Adipocyte (in vitro differentiated cells): Measurements from ENCODE around the gene UROS.
A peak's percentile ranks its signal among the peaks of the same experiment; 100 is the strongest.

Experiments
- DNase-seq: peaks from one replicate; pipeline ENCODE4 v3.0.0-alpha.2; 2015; ENCODE audit warnings: low read depth
- H3K27me3 ChIP-seq: replicated peaks from 2 replicates; pipeline ENCODE4 v1.7.0; 2013; ENCODE audit warnings: mild to moderate bottlenecking, low read length, moderate library complexity; ENCODE audit not compliant: control insufficient read depth, insufficient read depth
- H3K36me3 ChIP-seq: 2 replicates; pipeline ENCODE4 v1.7.0; 2013; ENCODE audit warnings: low read length, mild to moderate bottlenecking, moderate library complexity; ENCODE audit not compliant: control insufficient read depth, insufficient read depth, severe bottlenecking
- H3K4me1 ChIP-seq: 2 replicates; pipeline ENCODE4 v1.7.0; 2013; ENCODE audit warnings: mild to moderate bottlenecking, low read length, moderate library complexity; ENCODE audit not compliant: control insufficient read depth, insufficient read depth
- H3K4me3 ChIP-seq: 2 replicates; pipeline ENCODE4 v1.7.0; 2013; ENCODE audit warnings: mild to moderate bottlenecking, low read length, moderate library complexity
- H3K9ac ChIP-seq: 2 replicates; pipeline ENCODE4 v1.7.0; 2013; ENCODE audit warnings: mild to moderate bottlenecking, low read length, moderate library complexity
- H3K9me3 ChIP-seq: 2 replicates; pipeline ENCODE4 v1.7.0; 2013; ENCODE audit warnings: mild to moderate bottlenecking, low read length, moderate library complexity; ENCODE audit not compliant: control insufficient read depth

Gene UROS

DNA sequence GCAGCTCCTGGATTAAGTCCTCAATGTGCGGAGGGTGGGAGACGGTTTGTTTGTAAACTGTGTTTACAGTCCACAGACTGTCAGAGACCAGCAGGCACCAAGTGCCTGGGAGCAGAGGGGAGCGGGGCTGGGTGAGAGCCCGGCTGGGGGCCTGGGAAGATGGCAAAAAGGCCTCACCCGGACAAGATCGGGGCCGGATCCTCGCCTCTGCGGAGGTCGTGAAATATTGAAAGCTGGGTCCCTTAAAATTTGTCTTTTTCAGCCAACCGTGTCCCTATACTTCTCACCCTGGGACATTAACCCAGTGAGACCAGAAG is 50.2 kb downstream of the UROS start:
- peaks cover 7% of the 10 kb centered on the region for H3K4me1 ChIP-seq
- H3K27me3 ChIP-seq, result no peaks in the 10 kb centered on the region
- no peaks in the 10 kb centered on the region for H3K36me3 ChIP-seq
- no peak overlapping the region for H3K4me3 ChIP-seq
- DNase-seq, result no peak
- no peak overlapping the region for H3K9ac ChIP-seq
- H3K9me3 ChIP-seq, result no peaks in the 10 kb centered on the region

GRCh38 chr10:125772112-125772863 is 50.8 kb downstream of the UROS start:
- DNase-seq, result no peak
- Histone ChIP-seq H3K9me3 (no peaks in the 10 kb centered on the region), H3K4me3 (no peak overlapping the region), H3K4me1 (peaks cover 7% of the 10 kb centered on the region), H3K36me3 (no peaks in the 10 kb centered on the region), H3K27me3 (no peaks in the 10 kb centered on the region), H3K9ac (no peak overlapping the region)

DNA sequence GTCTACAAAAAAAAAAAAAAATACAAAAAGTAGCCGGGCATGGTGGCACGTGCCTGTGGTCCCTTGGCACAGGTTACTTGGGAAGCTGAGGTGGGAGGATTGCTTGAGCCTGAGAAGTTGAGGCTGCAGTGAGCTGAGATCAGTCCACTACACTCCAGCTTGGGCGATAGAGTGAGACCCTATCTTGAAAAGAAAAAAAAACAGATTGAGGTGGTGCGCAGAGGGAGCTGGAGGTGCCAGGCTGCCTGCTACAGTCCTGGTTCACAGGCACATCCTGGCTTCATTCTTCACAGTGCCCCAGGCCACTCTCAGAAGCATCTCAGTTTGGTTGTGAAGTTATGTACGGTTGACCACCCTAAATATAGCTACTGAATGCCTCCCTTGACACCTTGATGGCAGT is 52.2 kb downstream of the UROS start:
- no peak for DNase-seq
- Histone ChIP-seq H3K9ac (no peak overlapping the region), H3K4me1 (peaks cover 7% of the 10 kb centered on the region), H3K9me3 (no peaks in the 10 kb centered on the region), H3K27me3 (no peaks in the 10 kb centered on the region), H3K36me3 (peaks cover 3% of the 10 kb centered on the region), H3K4me3 (no peak overlapping the region)

DNA sequence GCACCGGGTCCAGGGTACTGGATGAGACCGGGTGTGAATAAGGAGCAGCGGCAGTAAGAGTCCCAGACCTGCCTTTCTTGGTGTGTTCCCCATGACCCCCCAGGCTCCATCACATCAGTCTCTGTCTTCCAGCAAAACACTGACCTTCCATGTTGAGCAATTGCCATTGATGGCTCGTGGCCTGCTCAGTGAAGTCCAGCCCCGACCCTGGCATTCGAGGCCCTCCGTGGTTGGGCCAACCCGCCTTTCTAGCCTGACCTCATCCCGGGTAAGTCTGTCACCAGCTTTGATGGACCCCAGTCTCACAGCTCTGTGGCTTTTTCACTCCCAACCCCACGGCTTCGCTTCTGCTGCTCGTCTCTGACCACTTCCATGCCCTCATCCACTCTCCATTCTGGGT is 53.9 kb downstream of the UROS start:
- peaks cover 17% of the 10 kb centered on the region for H3K36me3 ChIP-seq
- H3K27me3 ChIP-seq, result no peaks in the 10 kb centered on the region
- no peak overlapping the region for H3K9ac ChIP-seq
- no peak for DNase-seq
- H3K9me3 ChIP-seq, result no peaks in the 10 kb centered on the region
- peaks cover 7% of the 10 kb centered on the region for H3K4me1 ChIP-seq
- H3K4me3 ChIP-seq, result no peak overlapping the region

GRCh38 chr10:125768219-125768855 is 54.7 kb downstream of the UROS start:
- peak; percentile 72 for DNase-seq
- no peak overlapping the region for H3K4me3 ChIP-seq
- H3K9ac ChIP-seq, result no peak overlapping the region

GRCh38 chr10:125766511-125766910 is 56.5 kb downstream of the UROS start:
- no peak for DNase-seq
- Histone ChIP-seq H3K9ac (no peak overlapping the region), H3K27me3 (no peaks in the 10 kb centered on the region), H3K4me3 (no peak overlapping the region), H3K9me3 (no peaks in the 10 kb centered on the region), H3K4me1 (peaks cover 7% of the 10 kb centered on the region), H3K36me3 (peaks cover 40% of the 10 kb centered on the region)

More at GRCh38 chr10:125768219-125768855, 54.7 kb downstream of the UROS start:
- Histone ChIP-seq H3K9me3 (no peaks in the 10 kb centered on the region), H3K27me3 (no peaks in the 10 kb centered on the region), H3K4me1 (peaks cover 7% of the 10 kb centered on the region), H3K36me3 (peaks cover 25% of the 10 kb centered on the region)

DNA sequence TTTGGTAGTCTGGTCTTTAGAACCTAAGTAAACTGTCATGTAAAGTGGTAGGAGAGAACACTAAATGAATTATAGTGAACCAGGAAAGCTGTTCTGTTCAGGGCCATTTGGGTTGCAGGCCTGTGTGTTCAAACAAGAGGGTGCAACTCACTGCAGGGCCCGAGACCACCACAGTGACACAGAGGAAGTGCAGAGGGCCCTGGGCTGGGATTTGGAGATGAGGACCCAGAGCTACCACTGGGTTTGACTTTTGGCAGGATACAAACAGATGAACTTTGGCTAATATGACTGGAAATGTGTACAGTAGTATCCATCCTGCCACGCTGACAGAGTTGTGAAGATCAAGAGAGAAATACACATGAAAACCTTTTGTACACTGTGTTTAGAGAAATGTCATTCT is 57.2 kb downstream of the UROS start:
- no peak for DNase-seq
- no peaks in the 10 kb centered on the region for H3K27me3 ChIP-seq
- H3K36me3 ChIP-seq, result peaks cover 45% of the 10 kb centered on the region

GRCh38 chr10:125762692-125763648 is 60.1 kb downstream of the UROS start:
- H3K9ac ChIP-seq, result no peak overlapping the region
- H3K4me3 ChIP-seq, result no peak overlapping the region
- no peak for DNase-seq
- peaks cover under 1% of the 10 kb centered on the region for H3K4me1 ChIP-seq
- H3K36me3 ChIP-seq, result peaks cover 72% of the 10 kb centered on the region
- H3K27me3 ChIP-seq, result no peaks in the 10 kb centered on the region
- no peaks in the 10 kb centered on the region for H3K9me3 ChIP-seq

More for the DNA sequence above, 57.2 kb downstream of the UROS start:
- Histone ChIP-seq H3K4me1 (peaks cover 7% of the 10 kb centered on the region), H3K9me3 (no peaks in the 10 kb centered on the region), H3K4me3 (no peak overlapping the region), H3K9ac (no peak overlapping the region)

GRCh38 chr10:125761961-125762360 is 61.1 kb downstream of the UROS start:
- DNase-seq, result no peak
- H3K27me3 ChIP-seq, result no peaks in the 10 kb centered on the region
- no peak overlapping the region for H3K4me3 ChIP-seq
- peaks cover 82% of the 10 kb centered on the region for H3K36me3 ChIP-seq
- H3K9me3 ChIP-seq, result no peaks in the 10 kb centered on the region
- no peaks in the 10 kb centered on the region for H3K4me1 ChIP-seq
- no peak overlapping the region for H3K9ac ChIP-seq

- Histone ChIP-seq H3K4me1 (no peaks in the 10 kb centered on the region), H3K4me3 (no peak overlapping the region), H3K9me3 (no peaks in the 10 kb centered on the region), H3K36me3 (peaks cover 90% of the 10 kb centered on the region), H3K9ac (no peak overlapping the region), H3K27me3 (no peaks in the 10 kb centered on the region)
- no peak for DNase-seq
These were observed 65.3 kb downstream of the UROS start for GRCh38 chr10:125757742-125758141.

GRCh38 chr10:125756853-125757487 is 66.1 kb downstream of the UROS start:
- no peak overlapping the region for H3K4me3 ChIP-seq
- H3K4me1 ChIP-seq, result no peaks in the 10 kb centered on the region
- no peak for DNase-seq
- H3K9ac ChIP-seq, result no peak overlapping the region
- no peaks in the 10 kb centered on the region for H3K9me3 ChIP-seq
- H3K27me3 ChIP-seq, result no peaks in the 10 kb centered on the region
- H3K36me3 ChIP-seq, result peaks cover 91% of the 10 kb centered on the region
